ENCODE measurements around the gene LHPP.

LHPP gene

GRCh38 chr10:124493214-124493882 lies 31.7 kb downstream of the LHPP start:
- Histone ChIP-seq H3K4me3 (ENCODE audit: low read depth in 1 of 5, low read length in 5 of 5) (peak overlapping the region in 1 of 5 donors; percentile 22), H3K4me1 (ENCODE audit: control insufficient read depth in 5 of 5, insufficient read depth in 5 of 5, low read length in 5 of 5) (peaks cover 0 to 2% (median 0%) of the 10 kb centered on the region in 5 donors), H3K27ac (ENCODE audit: low read depth, low read length) (no peak overlapping the region), H3K9me3 (ENCODE audit: control insufficient read depth in 5 of 5, low read length in 5 of 5) (no peaks in the 10 kb centered on the region), H3K27me3 (ENCODE audit: control insufficient read depth in 5 of 5, insufficient read depth in 4 of 5, low read length in 5 of 5) (no peaks in the 10 kb centered on the region), H3K36me3 (ENCODE audit: control insufficient read depth in 5 of 5, insufficient read depth in 5 of 5, low read length in 5 of 5) (peaks cover 0 to 7% (median 2%) of the 10 kb centered on the region in 5 donors), H3K9ac (ENCODE audit: low read length in 5 of 5) (no peak overlapping the region)

- Histone ChIP-seq H3K9me3 (ENCODE audit: control insufficient read depth in 5 of 5, low read length in 5 of 5) (no peaks in the 10 kb centered on the region), H3K4me1 (ENCODE audit: control insufficient read depth in 5 of 5, insufficient read depth in 5 of 5, low read length in 5 of 5) (peaks cover 0 to 2% (median 0%) of the 10 kb centered on the region in 5 donors), H3K27ac (ENCODE audit: low read depth, low read length) (no peak overlapping the region), H3K9ac (ENCODE audit: low read length in 5 of 5) (no peak overlapping the region), H3K27me3 (ENCODE audit: control insufficient read depth in 5 of 5, insufficient read depth in 4 of 5, low read length in 5 of 5) (no peaks in the 10 kb centered on the region), H3K4me3 (ENCODE audit: low read depth in 1 of 5, low read length in 5 of 5) (peak overlapping the region in 2 of 5 donors; percentile 17 to 22), H3K36me3 (ENCODE audit: control insufficient read depth in 5 of 5, insufficient read depth in 5 of 5, low read length in 5 of 5) (peaks cover 0 to 7% (median 0%) of the 10 kb centered on the region in 5 donors)
Observed at GRCh38 chr10:124494046-124494807, 32.6 kb downstream of the LHPP start.

DNA sequence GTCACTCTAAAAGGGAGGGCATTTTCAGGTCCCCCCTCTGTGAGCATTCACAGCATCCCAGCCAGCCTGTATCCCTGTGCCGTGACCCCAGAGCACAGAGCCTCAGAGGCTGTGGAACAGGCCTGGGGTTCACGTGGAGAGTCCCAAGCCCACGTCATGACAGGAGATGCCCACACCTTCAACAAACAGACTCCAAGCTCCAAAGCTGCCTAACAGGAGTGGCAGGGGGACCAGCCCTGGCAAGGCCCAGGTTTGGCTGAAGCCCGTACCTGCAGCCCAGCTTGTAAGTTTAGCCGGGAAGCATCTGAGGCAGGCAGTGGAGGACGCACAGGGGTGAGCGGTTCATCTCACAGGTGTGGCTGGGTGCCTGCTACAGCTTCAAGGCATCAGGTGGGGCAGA lies 33.5 kb downstream of the LHPP start:
- Histone ChIP-seq H3K27me3 (ENCODE audit: control insufficient read depth in 5 of 5, insufficient read depth in 4 of 5, low read length in 5 of 5) (no peaks in the 10 kb centered on the region), H3K4me1 (ENCODE audit: control insufficient read depth in 5 of 5, insufficient read depth in 5 of 5, low read length in 5 of 5) (peaks cover 0 to 2% (median 0%) of the 10 kb centered on the region in 5 donors), H3K9me3 (ENCODE audit: control insufficient read depth in 5 of 5, low read length in 5 of 5) (no peaks in the 10 kb centered on the region), H3K36me3 (ENCODE audit: control insufficient read depth in 5 of 5, insufficient read depth in 5 of 5, low read length in 5 of 5) (peaks cover 0 to 6% (median 0%) of the 10 kb centered on the region in 5 donors), H3K27ac (ENCODE audit: low read depth, low read length) (no peak overlapping the region), H3K4me3 (ENCODE audit: low read depth in 1 of 5, low read length in 5 of 5) (no peak overlapping the region), H3K9ac (ENCODE audit: low read length in 5 of 5) (no peak overlapping the region)

DNA sequence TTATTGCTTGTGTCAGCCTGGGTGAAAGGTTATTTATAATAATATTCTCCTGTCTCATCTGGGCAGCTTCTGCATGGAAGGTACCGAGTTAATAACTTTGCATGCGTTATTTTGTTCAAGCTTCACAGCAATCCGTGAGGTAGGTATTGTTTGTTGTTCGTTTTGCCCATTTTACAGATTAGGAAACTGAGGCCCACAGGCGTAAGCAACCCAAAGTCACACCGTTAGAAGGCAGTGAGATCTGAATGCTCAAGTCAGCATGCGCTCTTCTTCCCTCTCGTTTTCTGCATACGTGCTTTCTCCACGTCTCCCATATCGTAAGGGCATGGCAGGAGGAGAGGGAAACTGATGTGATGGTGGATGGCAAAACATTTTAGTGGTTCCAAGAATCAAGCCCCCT lies 34.1 kb downstream of the LHPP start:
- Histone ChIP-seq H3K27ac (ENCODE audit: low read depth, low read length) (no peak overlapping the region), H3K4me1 (ENCODE audit: control insufficient read depth in 5 of 5, insufficient read depth in 5 of 5, low read length in 5 of 5) (peaks cover 0 to 2% (median 0%) of the 10 kb centered on the region in 5 donors)

DNA sequence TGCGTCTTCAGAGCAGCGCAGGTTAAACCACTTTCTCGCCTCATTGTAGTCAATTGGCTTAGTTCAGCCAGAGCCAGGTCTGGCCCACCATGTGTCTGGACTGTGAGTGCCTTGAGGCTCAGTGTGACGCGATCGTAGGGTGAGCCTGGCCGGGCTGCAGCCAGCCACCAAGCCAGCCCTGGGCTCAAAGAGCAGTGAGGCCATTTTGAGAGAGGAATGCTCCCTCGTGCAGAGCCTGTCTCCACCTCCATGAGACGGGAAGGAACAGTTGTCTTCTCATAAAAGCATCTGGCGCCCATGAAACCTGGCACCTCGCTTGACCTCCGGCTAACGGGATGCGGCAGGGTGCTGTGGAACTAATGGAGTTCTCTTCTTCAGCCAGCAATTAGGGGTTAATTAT lies 34.5 kb downstream of the LHPP start:
- Histone ChIP-seq H3K27ac (ENCODE audit: low read depth, low read length) (no peak overlapping the region), H3K4me3 (ENCODE audit: low read depth in 1 of 5, low read length in 5 of 5) (no peak overlapping the region), H3K9ac (ENCODE audit: low read length in 5 of 5) (no peak overlapping the region), H3K27me3 (ENCODE audit: control insufficient read depth in 5 of 5, insufficient read depth in 4 of 5, low read length in 5 of 5) (no peaks in the 10 kb centered on the region), H3K36me3 (ENCODE audit: control insufficient read depth in 5 of 5, insufficient read depth in 5 of 5, low read length in 5 of 5) (peaks cover 0 to 7% (median 4%) of the 10 kb centered on the region in 5 donors), H3K9me3 (ENCODE audit: control insufficient read depth in 5 of 5, low read length in 5 of 5) (peaks cover 0 to 6% (median 4%) of the 10 kb centered on the region in 5 donors), H3K4me1 (ENCODE audit: control insufficient read depth in 5 of 5, insufficient read depth in 5 of 5, low read length in 5 of 5) (peaks cover 0 to under 1% (median 0%) of the 10 kb centered on the region in 5 donors)

More for the DNA sequence above, 34.1 kb downstream of the LHPP start:
- peaks cover 0 to 5% (median 1%) of the 10 kb centered on the region in 5 donors for H3K36me3 ChIP-seq (ENCODE audit: control insufficient read depth in 5 of 5, insufficient read depth in 5 of 5, low read length in 5 of 5)
- no peak overlapping the region for H3K4me3 ChIP-seq (ENCODE audit: low read depth in 1 of 5, low read length in 5 of 5)
- no peak overlapping the region for H3K9ac ChIP-seq (ENCODE audit: low read length in 5 of 5)
- no peaks in the 10 kb centered on the region for H3K27me3 ChIP-seq (ENCODE audit: control insufficient read depth in 5 of 5, insufficient read depth in 4 of 5, low read length in 5 of 5)
- peaks cover 0 to 3% (median under 1%) of the 10 kb centered on the region in 5 donors for H3K9me3 ChIP-seq (ENCODE audit: control insufficient read depth in 5 of 5, low read length in 5 of 5)

- Histone ChIP-seq H3K27me3 (ENCODE audit: control insufficient read depth in 5 of 5, insufficient read depth in 4 of 5, low read length in 5 of 5) (no peaks in the 10 kb centered on the region), H3K9ac (ENCODE audit: low read length in 5 of 5) (no peak overlapping the region), H3K36me3 (ENCODE audit: control insufficient read depth in 5 of 5, insufficient read depth in 5 of 5, low read length in 5 of 5) (peaks cover 0 to 5% (median 3%) of the 10 kb centered on the region in 5 donors), H3K27ac (ENCODE audit: low read depth, low read length) (no peak overlapping the region), H3K4me1 (ENCODE audit: control insufficient read depth in 5 of 5, insufficient read depth in 5 of 5, low read length in 5 of 5) (no peaks in the 10 kb centered on the region), H3K9me3 (ENCODE audit: control insufficient read depth in 5 of 5, low read length in 5 of 5) (peaks cover 0 to 6% (median 4%) of the 10 kb centered on the region in 5 donors), H3K4me3 (ENCODE audit: low read depth in 1 of 5, low read length in 5 of 5) (no peak overlapping the region)
Observed at GRCh38 chr10:124496620-124497019, 35.0 kb downstream of the LHPP start.

DNA sequence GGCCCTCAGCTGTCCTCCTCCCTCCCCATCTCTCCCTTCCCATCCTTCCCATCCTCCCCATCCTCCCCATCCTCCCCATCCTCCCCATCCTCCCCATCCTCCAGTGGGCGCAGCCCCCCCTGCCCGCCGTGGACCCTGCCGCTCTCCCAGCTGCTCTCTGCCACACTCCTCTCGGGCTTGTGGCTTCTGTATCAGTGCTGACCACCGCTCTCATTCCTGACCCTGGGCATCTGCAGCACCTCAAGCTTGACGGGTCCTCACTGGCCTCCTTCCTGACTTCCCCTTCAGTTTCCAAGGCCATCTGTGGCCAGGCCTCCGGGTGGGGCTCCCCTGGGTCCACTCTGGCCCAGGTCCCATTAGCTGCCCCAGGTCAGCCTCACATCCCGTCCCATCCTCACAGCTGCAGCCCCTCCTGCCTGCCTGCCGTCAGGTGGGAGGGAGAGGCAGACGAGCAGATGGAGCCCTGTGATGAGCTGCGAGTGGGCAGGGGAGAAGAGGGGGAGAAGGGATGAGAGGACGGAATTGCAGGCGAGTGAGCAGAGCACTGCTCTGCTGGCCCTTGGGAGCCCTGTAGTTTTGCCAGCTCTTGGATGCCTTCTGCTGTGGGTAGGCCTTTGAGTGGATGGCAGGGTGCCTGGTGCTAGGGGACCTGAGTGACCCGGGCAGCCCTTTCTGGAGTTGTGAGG lies 35.7 kb downstream of the LHPP start:
- no peaks in the 10 kb centered on the region for H3K27me3 ChIP-seq (ENCODE audit: control insufficient read depth in 5 of 5, insufficient read depth in 4 of 5, low read length in 5 of 5)
- H3K9ac ChIP-seq (ENCODE audit: low read length in 5 of 5) = no peak overlapping the region
- H3K36me3 ChIP-seq (ENCODE audit: control insufficient read depth in 5 of 5, insufficient read depth in 5 of 5, low read length in 5 of 5) = peaks cover 0 to 5% (median 3%) of the 10 kb centered on the region in 5 donors
- no peak overlapping the region for H3K27ac ChIP-seq (ENCODE audit: low read depth, low read length)
- no peak overlapping the region for H3K4me3 ChIP-seq (ENCODE audit: low read depth in 1 of 5, low read length in 5 of 5)
- no peaks in the 10 kb centered on the region for H3K4me1 ChIP-seq (ENCODE audit: control insufficient read depth in 5 of 5, insufficient read depth in 5 of 5, low read length in 5 of 5)
- peaks cover 0 to 6% (median 4%) of the 10 kb centered on the region in 5 donors for H3K9me3 ChIP-seq (ENCODE audit: control insufficient read depth in 5 of 5, low read length in 5 of 5)

GRCh38 chr10:124498056-124498455 lies 36.4 kb downstream of the LHPP start:
- no peak overlapping the region for H3K4me3 ChIP-seq (ENCODE audit: low read depth in 1 of 5, low read length in 5 of 5)
- H3K27ac ChIP-seq (ENCODE audit: low read depth, low read length) = no peak overlapping the region
- no peaks in the 10 kb centered on the region for H3K27me3 ChIP-seq (ENCODE audit: control insufficient read depth in 5 of 5, insufficient read depth in 4 of 5, low read length in 5 of 5)
- H3K4me1 ChIP-seq (ENCODE audit: control insufficient read depth in 5 of 5, insufficient read depth in 5 of 5, low read length in 5 of 5) = no peaks in the 10 kb centered on the region
- peaks cover 0 to 5% (median 3%) of the 10 kb centered on the region in 5 donors for H3K36me3 ChIP-seq (ENCODE audit: control insufficient read depth in 5 of 5, insufficient read depth in 5 of 5, low read length in 5 of 5)
- H3K9me3 ChIP-seq (ENCODE audit: control insufficient read depth in 5 of 5, low read length in 5 of 5) = peaks cover 0 to 6% (median 4%) of the 10 kb centered on the region in 5 donors
- no peak overlapping the region for H3K9ac ChIP-seq (ENCODE audit: low read length in 5 of 5)

DNA sequence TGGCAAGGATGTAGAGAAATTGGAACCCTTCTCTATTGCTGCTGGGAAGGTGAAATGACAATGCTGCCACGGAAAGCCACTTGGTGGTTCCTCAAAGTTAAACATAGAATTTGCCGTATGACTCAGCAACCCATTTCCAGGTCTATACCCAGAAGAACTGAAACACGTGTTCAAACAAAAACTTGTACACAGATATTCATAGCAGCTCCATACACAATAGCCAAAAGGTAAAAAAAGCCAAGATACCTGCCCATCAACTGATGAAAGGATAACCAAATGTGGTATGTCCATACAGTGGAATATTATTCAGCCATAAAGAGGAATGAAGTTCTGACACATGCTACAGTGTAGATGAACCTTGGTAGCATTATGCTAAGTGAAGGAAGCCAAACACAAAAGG lies 39.1 kb downstream of the LHPP start:
- H3K36me3 ChIP-seq (ENCODE audit: control insufficient read depth in 5 of 5, insufficient read depth in 5 of 5, low read length in 5 of 5) = peaks cover 0 to 5% (median 3%) of the 10 kb centered on the region in 5 donors
- H3K27ac ChIP-seq (ENCODE audit: low read depth, low read length) = no peak overlapping the region
- H3K9me3 ChIP-seq (ENCODE audit: control insufficient read depth in 5 of 5, low read length in 5 of 5) = peaks cover 0 to 6% (median 4%) of the 10 kb centered on the region in 5 donors
- no peak overlapping the region for H3K9ac ChIP-seq (ENCODE audit: low read length in 5 of 5)
- H3K4me3 ChIP-seq (ENCODE audit: low read depth in 1 of 5, low read length in 5 of 5) = no peak overlapping the region
- no peaks in the 10 kb centered on the region for H3K27me3 ChIP-seq (ENCODE audit: control insufficient read depth in 5 of 5, insufficient read depth in 4 of 5, low read length in 5 of 5)
- H3K4me1 ChIP-seq (ENCODE audit: control insufficient read depth in 5 of 5, insufficient read depth in 5 of 5, low read length in 5 of 5) = no peaks in the 10 kb centered on the region

Measured in subcutaneous abdominal adipose tissue (tissue), 5 donors.